ENCODE results near the gene NPTXR. TPM values are rescaled to one million over a fixed set of nuclear protein-coding genes. Genes with fewer than 3 reads are reported as not detected.
A peak's percentile ranks its signal among the peaks of the same experiment; 100 is the strongest.

Gene NPTXR
- total and polyA plus RNA-seq, 10 of the 15 experiments (the other 5 are each of a cell fraction or from before 2014, with no cell fraction given) = 0.02 to 0.38 (median 0.07) TPM; not detected in 2

DNA sequence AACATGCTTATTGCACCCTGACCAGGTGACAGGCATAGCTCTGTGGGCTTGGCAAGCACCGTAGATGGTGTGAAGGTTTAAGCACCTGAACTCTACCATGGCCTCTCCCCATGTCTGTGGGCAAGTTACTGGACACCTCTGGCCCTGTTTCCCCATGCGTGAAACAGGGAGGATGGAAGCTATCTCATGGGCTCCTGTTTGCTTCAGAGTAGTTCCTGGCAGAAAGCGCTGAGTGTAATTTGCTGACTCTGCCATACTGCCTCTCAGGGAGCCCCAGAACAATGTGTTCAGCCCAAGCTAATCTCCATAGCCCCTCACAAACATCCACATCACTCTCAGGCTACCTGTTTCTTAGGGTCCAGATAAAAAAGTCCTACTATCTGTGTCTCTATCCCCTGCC, 25.8 kb upstream of the NPTXR start:
- ATAC-seq = no peak
- Histone ChIP-seq H3K4me1 (ENCODE audit: control insufficient read depth, insufficient read depth, low read length) (peaks cover 28% of the 10 kb centered on the region), H3K4me2 (ENCODE audit: control insufficient read depth, insufficient read depth) (peak overlapping the region; percentile 14), H3K79me2 (ENCODE audit: control insufficient read depth, insufficient read depth, low read length) (peaks cover 27% of the 10 kb centered on the region), H3K4me3 (peak overlapping the region; percentile 69; the same call in 1 of the 2 replicates), H3K36me3 (ENCODE audit: control insufficient read depth in 2 of 2, insufficient read depth in 2 of 2, low read length in 1 of 2) (peaks cover 21% of the 10 kb centered on the region in 2 experiments), H2AFZ (ENCODE audit: control insufficient read depth, low read depth, low read length) (no peak overlapping the region), H3K9me3 (replicated peaks; ENCODE audit: control insufficient read depth, insufficient read depth, low read length) (no peaks in the 10 kb centered on the region), H3K27me3 (replicated peaks in 1 of 2; ENCODE audit: control insufficient read depth in 2 of 2, insufficient read depth in 2 of 2, low read length in 1 of 2) (no peaks in the 10 kb centered on the region), H3K27ac (ENCODE audit: control insufficient read depth, insufficient read depth) (peak overlapping the region; percentile 52), H4K20me1 (ENCODE audit: control insufficient read depth, insufficient read depth) (peaks cover 7% of the 10 kb centered on the region; the same call in 1 of the 2 replicates), H3K9ac (ENCODE audit: control insufficient read depth, insufficient read depth, low read length) (peak overlapping the region; percentile 47)
- ChIA-PET SMC1A (ENCODE audit: uncharacterized antibody, unreplicated experiment) (interaction anchor here (0.6 to 4.8 kb wide), 22 partner anchors 8 to 281 kb away, joined by 3 to 83 read pairs (median 6); partner anchors contain the start of gene APOBEC3C), CTCF (interaction anchor here (0.5 to 5.5 kb wide), 65 partner anchors 8 to 1320 kb away, joined by 3 to 192 read pairs (median 5); partner anchors contain the start of genes APOBEC3B, APOBEC3C, GTPBP1 and RPL3), POLR2A (interaction anchor here (0.6 to 3.0 kb wide), 8 partner anchors 85 to 256 kb away, joined by 3 to 16 read pairs (median 3); no protein-coding TSS in a partner anchor), RAD21 (ENCODE audit: unreplicated experiment) (interaction anchor here (0.5 to 3.8 kb wide), 25 partner anchors 30 to 448 kb away, joined by 3 to 93 read pairs (median 5); partner anchors contain the start of genes APOBEC3C and RPL3)
- no peak for FAIRE-seq
- DNase-seq (ENCODE audit: low read depth, low spot score) = no peak
- intact Hi-C loops (cut with micrococcal nuclease; ENCODE audit: unreplicated experiment) = loop anchor here (1.0 to 5.0 kb wide), 5 partner anchors 113 to 448 kb away; partner anchors contain the start of genes APOBEC3B, CBX7 and RPL3
- no TSS peak for BruUV-seq (replicated peaks)
- WGBS (ENCODE audit: insufficient coverage, insufficient replicate concordance, low lambda C conversion rate, missing lambda C conversion rate) = 97% methylated on average over 3 of the region's 3 CpGs
- in situ Hi-C loops (cut with MboI) = loop anchor here (5.0 kb wide), 2 partner anchors 133 to 248 kb away; no protein-coding TSS in a partner anchor
- TF ChIP-seq ESRRA (IDR thresholded peaks at IDR 0.05; ENCODE audit: low read length) (no peak), IKZF2 (IDR thresholded peaks at IDR 0.05) (no peak), ZNF24 (IDR thresholded peaks at IDR 0.05) (no peak), TBL1XR1 (IDR thresholded peaks at IDR 0.05; ENCODE audit: low read depth, low read length) (no peak), TCF12 (IDR thresholded peaks at IDR 0.05; ENCODE audit: low read depth, low read length) (no peak), POLR2A (IDR thresholded peaks at IDR 0.05; ENCODE audit: low read depth, low read length) (no peak; the same call in 1 of the 2 replicates), POLR2AphosphoS2 (IDR thresholded peaks at IDR 0.05; ENCODE audit: low read depth, low read length) (no peak; the same call in 1 of the 2 replicates), TCF3 (IDR thresholded peaks at IDR 0.05; ENCODE audit: borderline replicate concordance, insufficient read depth, low read depth, low read length) (no peak), SREBF2 (IDR thresholded peaks at IDR 0.05; ENCODE audit: low read length) (no peak), CBX3 (IDR thresholded peaks at IDR 0.05; ENCODE audit: borderline replicate concordance, low read depth) (no peak), MXI1 (IDR thresholded peaks at IDR 0.05; ENCODE audit: low read depth, low read length) (no peak), NR2F1 (conservative IDR thresholded peaks at IDR 0.05) (no peak)
- TF ChIP-seq, protein P1, sequence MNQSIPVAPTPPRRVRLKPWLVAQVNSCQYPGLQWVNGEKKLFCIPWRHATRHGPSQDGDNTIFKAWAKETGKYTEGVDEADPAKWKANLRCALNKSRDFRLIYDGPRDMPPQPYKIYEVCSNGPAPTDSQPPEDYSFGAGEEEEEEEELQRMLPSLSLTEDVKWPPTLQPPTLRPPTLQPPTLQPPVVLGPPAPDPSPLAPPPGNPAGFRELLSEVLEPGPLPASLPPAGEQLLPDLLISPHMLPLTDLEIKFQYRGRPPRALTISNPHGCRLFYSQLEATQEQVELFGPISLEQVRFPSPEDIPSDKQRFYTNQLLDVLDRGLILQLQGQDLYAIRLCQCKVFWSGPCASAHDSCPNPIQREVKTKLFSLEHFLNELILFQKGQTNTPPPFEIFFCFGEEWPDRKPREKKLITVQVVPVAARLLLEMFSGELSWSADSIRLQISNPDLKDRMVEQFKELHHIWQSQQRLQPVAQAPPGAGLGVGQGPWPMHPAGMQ (IDR thresholded peaks at IDR 0.05; ENCODE audit: borderline replicate concordance) = no peak
- TF ChIP-seq, protein P2, sequence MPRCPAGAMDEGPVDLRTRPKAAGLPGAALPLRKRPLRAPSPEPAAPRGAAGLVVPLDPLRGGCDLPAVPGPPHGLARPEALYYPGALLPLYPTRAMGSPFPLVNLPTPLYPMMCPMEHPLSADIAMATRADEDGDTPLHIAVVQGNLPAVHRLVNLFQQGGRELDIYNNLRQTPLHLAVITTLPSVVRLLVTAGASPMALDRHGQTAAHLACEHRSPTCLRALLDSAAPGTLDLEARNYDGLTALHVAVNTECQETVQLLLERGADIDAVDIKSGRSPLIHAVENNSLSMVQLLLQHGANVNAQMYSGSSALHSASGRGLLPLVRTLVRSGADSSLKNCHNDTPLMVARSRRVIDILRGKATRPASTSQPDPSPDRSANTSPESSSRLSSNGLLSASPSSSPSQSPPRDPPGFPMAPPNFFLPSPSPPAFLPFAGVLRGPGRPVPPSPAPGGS (IDR thresholded peaks at IDR 0.05; ENCODE audit: borderline replicate concordance, insufficient read depth, low read depth, low read length, poor library complexity, severe bottlenecking) = no peak
- TF ChIP-seq, protein P3, sequence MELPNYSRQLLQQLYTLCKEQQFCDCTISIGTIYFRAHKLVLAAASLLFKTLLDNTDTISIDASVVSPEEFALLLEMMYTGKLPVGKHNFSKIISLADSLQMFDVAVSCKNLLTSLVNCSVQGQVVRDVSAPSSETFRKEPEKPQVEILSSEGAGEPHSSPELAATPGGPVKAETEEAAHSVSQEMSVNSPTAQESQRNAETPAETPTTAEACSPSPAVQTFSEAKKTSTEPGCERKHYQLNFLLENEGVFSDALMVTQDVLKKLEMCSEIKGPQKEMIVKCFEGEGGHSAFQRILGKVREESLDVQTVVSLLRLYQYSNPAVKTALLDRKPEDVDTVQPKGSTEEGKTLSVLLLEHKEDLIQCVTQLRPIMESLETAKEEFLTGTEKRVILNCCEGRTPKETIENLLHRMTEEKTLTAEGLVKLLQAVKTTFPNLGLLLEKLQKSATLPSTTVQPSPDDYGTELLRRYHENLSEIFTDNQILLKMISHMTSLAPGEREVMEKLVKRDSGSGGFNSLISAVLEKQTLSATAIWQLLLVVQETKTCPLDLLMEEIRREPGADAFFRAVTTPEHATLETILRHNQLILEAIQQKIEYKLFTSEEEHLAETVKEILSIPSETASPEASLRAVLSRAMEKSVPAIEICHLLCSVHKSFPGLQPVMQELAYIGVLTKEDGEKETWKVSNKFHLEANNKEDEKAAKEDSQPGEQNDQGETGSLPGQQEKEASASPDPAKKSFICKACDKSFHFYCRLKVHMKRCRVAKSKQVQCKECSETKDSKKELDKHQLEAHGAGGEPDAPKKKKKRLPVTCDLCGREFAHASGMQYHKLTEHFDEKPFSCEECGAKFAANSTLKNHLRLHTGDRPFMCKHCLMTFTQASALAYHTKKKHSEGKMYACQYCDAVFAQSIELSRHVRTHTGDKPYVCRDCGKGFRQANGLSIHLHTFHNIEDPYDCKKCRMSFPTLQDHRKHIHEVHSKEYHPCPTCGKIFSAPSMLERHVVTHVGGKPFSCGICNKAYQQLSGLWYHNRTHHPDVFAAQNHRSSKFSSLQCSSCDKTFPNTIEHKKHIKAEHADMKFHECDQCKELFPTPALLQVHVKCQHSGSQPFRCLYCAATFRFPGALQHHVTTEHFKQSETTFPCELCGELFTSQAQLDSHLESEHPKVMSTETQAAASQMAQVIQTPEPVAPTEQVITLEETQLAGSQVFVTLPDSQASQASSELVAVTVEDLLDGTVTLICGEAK (IDR thresholded peaks at IDR 0.05; ENCODE audit: borderline replicate concordance) = no peak
- TF ChIP-seq, protein P4, sequence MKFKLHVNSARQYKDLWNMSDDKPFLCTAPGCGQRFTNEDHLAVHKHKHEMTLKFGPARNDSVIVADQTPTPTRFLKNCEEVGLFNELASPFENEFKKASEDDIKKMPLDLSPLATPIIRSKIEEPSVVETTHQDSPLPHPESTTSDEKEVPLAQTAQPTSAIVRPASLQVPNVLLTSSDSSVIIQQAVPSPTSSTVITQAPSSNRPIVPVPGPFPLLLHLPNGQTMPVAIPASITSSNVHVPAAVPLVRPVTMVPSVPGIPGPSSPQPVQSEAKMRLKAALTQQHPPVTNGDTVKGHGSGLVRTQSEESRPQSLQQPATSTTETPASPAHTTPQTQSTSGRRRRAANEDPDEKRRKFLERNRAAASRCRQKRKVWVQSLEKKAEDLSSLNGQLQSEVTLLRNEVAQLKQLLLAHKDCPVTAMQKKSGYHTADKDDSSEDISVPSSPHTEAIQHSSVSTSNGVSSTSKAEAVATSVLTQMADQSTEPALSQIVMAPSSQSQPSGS (IDR thresholded peaks at IDR 0.05; ENCODE audit: low read length) = no peak

Data from GM12878 (cell line).